WTC11 (cell line): ENCODE results near the gene TMF1.

Experiments
- GRHL2 ChIP-seq: fragments of 250-450 bp; sonication (Bioruptor Pico); IDR thresholded peaks from 2 replicates; pipeline ENCODE4 v1.8.0; 2022; ENCODE audit warnings: mild to moderate bottlenecking, moderate library complexity; ENCODE audit not compliant: insufficient replicate concordance, severe bottlenecking
- ZNF232 ChIP-seq: sonication (generic); formaldehyde crosslinking; IDR thresholded peaks from 2 replicates; pipeline ENCODE4 v1.8.0; 2022; ENCODE audit warnings: mild to moderate bottlenecking, missing genetic modification reagents
- TF ChIP-seq, protein P1 (sequence below): sonication (generic); formaldehyde crosslinking; IDR thresholded peaks from 2 replicates; pipeline ENCODE4 v1.8.1; 2023; ENCODE audit warnings: mild to moderate bottlenecking, missing genetic modification reagents, moderate library complexity
- TF ChIP-seq, protein P2 (sequence below): fragments of 200-600 bp; IDR thresholded peaks from 2 replicates; pipeline ENCODE4 v1.8.0; 2022; ENCODE audit warnings: antibody characterized with exemption
- TF ChIP-seq, protein P3 (sequence below): fragments of 250-450 bp; sonication (Bioruptor Pico); IDR thresholded peaks from 2 replicates; pipeline ENCODE4 v2.1.2; 2022; ENCODE audit warnings: mild to moderate bottlenecking, moderate library complexity

DNA sequence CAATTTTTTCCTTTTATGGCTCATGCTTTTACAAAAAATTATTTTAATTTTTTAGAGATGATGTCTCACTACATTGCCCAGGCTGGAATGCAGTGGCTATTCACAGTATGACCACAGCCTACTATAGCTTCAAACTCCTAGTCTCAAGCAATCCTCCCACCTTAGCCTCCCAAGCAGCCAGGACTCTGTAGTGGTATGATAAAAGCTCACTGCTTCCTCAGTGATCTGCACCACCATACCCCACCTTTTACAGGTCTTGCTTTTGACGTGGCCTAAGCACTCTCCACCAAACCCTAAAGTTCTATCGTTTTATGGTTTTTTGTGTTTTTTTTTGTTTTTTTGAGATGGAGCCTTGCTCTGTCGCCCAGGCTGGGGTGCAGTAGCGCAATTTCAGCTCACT, 14.0 kb upstream of the TMF1 start:
- TF ChIP-seq, protein P1, sequence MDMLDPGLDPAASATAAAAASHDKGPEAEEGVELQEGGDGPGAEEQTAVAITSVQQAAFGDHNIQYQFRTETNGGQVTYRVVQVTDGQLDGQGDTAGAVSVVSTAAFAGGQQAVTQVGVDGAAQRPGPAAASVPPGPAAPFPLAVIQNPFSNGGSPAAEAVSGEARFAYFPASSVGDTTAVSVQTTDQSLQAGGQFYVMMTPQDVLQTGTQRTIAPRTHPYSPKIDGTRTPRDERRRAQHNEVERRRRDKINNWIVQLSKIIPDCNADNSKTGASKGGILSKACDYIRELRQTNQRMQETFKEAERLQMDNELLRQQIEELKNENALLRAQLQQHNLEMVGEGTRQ (CRISPR knock-in tag) = no peak
- TF ChIP-seq GRHL2 (CRISPR knock-in tag) (no peak), ZNF232 (CRISPR knock-in tag) (no peak)
- TF ChIP-seq, protein P2, sequence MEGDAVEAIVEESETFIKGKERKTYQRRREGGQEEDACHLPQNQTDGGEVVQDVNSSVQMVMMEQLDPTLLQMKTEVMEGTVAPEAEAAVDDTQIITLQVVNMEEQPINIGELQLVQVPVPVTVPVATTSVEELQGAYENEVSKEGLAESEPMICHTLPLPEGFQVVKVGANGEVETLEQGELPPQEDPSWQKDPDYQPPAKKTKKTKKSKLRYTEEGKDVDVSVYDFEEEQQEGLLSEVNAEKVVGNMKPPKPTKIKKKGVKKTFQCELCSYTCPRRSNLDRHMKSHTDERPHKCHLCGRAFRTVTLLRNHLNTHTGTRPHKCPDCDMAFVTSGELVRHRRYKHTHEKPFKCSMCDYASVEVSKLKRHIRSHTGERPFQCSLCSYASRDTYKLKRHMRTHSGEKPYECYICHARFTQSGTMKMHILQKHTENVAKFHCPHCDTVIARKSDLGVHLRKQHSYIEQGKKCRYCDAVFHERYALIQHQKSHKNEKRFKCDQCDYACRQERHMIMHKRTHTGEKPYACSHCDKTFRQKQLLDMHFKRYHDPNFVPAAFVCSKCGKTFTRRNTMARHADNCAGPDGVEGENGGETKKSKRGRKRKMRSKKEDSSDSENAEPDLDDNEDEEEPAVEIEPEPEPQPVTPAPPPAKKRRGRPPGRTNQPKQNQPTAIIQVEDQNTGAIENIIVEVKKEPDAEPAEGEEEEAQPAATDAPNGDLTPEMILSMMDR = no peak
- TF ChIP-seq, protein P3, sequence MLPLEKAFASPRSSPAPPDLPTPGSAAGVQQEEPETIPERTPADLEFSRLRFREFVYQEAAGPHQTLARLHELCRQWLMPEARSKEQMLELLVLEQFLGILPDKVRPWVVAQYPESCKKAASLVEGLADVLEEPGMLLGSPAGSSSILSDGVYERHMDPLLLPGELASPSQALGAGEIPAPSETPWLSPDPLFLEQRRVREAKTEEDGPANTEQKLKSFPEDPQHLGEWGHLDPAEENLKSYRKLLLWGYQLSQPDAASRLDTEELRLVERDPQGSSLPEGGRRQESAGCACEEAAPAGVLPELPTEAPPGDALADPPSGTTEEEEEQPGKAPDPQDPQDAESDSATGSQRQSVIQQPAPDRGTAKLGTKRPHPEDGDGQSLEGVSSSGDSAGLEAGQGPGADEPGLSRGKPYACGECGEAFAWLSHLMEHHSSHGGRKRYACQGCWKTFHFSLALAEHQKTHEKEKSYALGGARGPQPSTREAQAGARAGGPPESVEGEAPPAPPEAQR (CRISPR knock-in tag) = no peak
